Sigmoid colon (tissue), 7 donors: ENCODE measurements around the gene UNC5C. TPM values are rescaled to one million over a fixed set of nuclear protein-coding genes. Genes with fewer than 3 reads are reported as not detected.

Experiments used
- DNase-seq: peaks from one replicate; pipeline ENCODE4 v3.0.0-alpha.2; 2019
- H3K27ac ChIP-seq, 4 donors: fragments of 200-600 bp; sonication (generic); one replicate each; pipeline ENCODE4 v1.5.1; 2016 to 2019; ENCODE audit warnings: mild to moderate bottlenecking in 1 of 4
- H3K27me3 ChIP-seq, 3 donors: fragments of 200-600 bp; sonication (generic); one replicate each; pipeline ENCODE4 v1.5.1; 2019; ENCODE audit warnings: mild to moderate bottlenecking in 1 of 3
- H3K36me3 ChIP-seq, 4 donors: fragments of 200-600 bp; sonication (generic); one replicate each; pipeline ENCODE4 v1.5.1; 2016 to 2019
- H3K4me1 ChIP-seq, 4 donors: fragments of 200-600 bp; sonication (generic); one replicate each; pipeline ENCODE4 v1.5.1; 2017 to 2019
- H3K4me3 ChIP-seq, 4 donors: fragments of 200-600 bp; sonication (generic); one replicate each; pipeline ENCODE4 v1.5.1; 2017 to 2019; ENCODE audit warnings: mild to moderate bottlenecking in 2 of 4, moderate library complexity in 1 of 4
- H3K9me3 ChIP-seq, 4 donors: fragments of 200-600 bp in 3 of 4; sonication (generic) in 3 of 4; one replicate each; pipeline versions ENCODE4 v1.5.1 to v1.6.1; 2013 to 2019
- CTCF ChIP-seq, 4 experiments: fragments of 450-650 bp in 3 of 4; fragments of 200-600 bp in 1 of 4; IDR thresholded peaks; one replicate each; pipeline ENCODE4 v1.5.1; 2016 to 2019; ENCODE audit warnings: antibody characterized with exemption in 4 of 4, mild to moderate bottlenecking in 3 of 4, moderate library complexity in 2 of 4
- EP300 ChIP-seq, 4 donors: sonication (generic); formaldehyde crosslinking; IDR thresholded peaks; one replicate each; pipeline ENCODE4 v1.6.1; 2017; ENCODE audit warnings: antibody characterized with exemption in 4 of 4
- POLR2A ChIP-seq, 2 donors: fragments of 450-650 bp; IDR thresholded peaks; one replicate each; pipeline ENCODE4 v1.6.1; 2016; ENCODE audit warnings: antibody characterized with exemption in 2 of 2, mild to moderate bottlenecking in 2 of 2, moderate library complexity in 2 of 2
- POLR2AphosphoS5 ChIP-seq, 4 donors: sonication (generic); formaldehyde crosslinking; IDR thresholded peaks; one replicate each; pipeline ENCODE4 v1.6.1; 2017; ENCODE audit warnings: antibody characterized with exemption in 4 of 4
- WGBS, 2 donors: extraction: QIAGEN DNeasy Blood & Tissue Kit; methylation state at CpG; one replicate each; pipeline ENCODE4 v1.1.7; 2013; 5-methylcytosine and 5-hydroxymethylcytosine counted together
- intact Hi-C: fragments of 100-400 bp; cut with DNase I; formaldehyde crosslinking; loops from one replicate; pipeline ENCODE4 v1.15.1; 2023
- polyA plus RNA-seq, 3 donors: library from polyadenylated mRNA; stranded (reverse); fragments of 200-250 nt; gene quantifications; one replicate each; pipeline ENCODE4 v1.2.3, GENCODE V29; 2013
- total RNA-seq, 4 donors: library from RNA; depleted of rRNA; stranded (reverse); fragments of >200 nt; gene quantifications; one replicate each; pipeline ENCODE4 v1.1.0, GENCODE V29; 2016
- donor health status: healthy with polysubstance abuse.
- donor health status: Bipolar disorder and iron deficiency.
- donor health status: healthy.

Gene UNC5C
- total and polyA plus RNA-seq, 7 donors = 0.60 to 3.1 (median 1.4) TPM

- intact Hi-C loops = no loop called here
- no peak overlapping the region for H3K4me3 ChIP-seq
- no peaks in the 10 kb centered on the region for H3K27me3 ChIP-seq
- no peaks in the 10 kb centered on the region for H3K36me3 ChIP-seq
- TF ChIP-seq POLR2AphosphoS5 (IDR thresholded peaks at IDR 0.05) (no peak), CTCF (IDR thresholded peaks at IDR 0.05) (no peak), EP300 (IDR thresholded peaks at IDR 0.05) (no peak), POLR2A (IDR thresholded peaks at IDR 0.05) (no peak)
- 46 to 64% methylated on average over 3 of the region's 3 CpGs for WGBS, 2 donors
- H3K9me3 ChIP-seq = no peaks in the 10 kb centered on the region
- H3K27ac ChIP-seq = no peak overlapping the region
- DNase-seq = no peak
- H3K4me1 ChIP-seq = no peaks in the 10 kb centered on the region
Observed at GRCh38 chr4:95472534-95472933, 76.2 kb downstream of the UNC5C start.

DNA sequence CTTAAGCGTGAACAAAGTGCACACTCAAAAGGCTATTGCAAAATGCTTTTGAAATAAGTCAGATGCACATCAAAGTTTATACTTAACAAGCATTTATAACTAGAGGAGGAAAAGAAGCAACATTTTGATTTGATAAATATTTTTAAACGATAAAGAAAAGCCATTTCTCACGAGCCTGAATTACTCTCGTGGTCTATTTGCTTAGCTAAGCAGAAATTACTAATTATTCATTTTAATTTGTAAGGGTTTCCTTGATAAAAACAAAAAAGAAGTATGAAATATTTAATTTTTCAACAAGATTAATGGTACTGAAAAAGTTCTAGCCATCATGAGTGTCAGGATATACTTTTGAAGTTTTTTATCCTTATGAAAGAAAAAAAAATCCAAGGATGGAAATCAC, 78.2 kb downstream of the UNC5C start:
- Histone ChIP-seq H3K27me3 (no peaks in the 10 kb centered on the region), H3K27ac (no peak overlapping the region), H3K9me3 (no peaks in the 10 kb centered on the region), H3K4me1 (no peaks in the 10 kb centered on the region), H3K4me3 (no peak overlapping the region), H3K36me3 (no peaks in the 10 kb centered on the region)
- no peak for DNase-seq
- intact Hi-C loops = no loop called here
- WGBS, 2 donors = 76 to 89% methylated on average over 4 of the region's 4 CpGs
- no peak for TF ChIP-seq EP300 (IDR thresholded peaks at IDR 0.05)

DNA sequence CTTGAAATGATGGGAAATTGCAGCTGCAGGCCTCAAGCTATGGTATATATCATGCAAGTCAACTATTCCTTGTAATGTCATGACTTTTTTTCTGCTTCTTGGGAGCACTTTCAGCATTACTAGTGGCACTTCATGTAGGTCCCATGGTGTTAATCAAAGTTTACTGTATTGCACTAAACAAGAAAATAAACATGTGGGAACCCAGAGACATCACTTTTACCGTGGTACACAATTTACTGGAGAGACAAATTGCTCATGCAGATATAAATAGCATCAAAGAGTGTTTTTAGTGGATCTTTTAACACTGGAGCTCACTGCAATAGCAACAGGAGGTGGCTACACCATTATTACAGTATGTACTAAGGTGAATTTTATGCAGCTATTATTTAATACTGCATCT, 79.2 kb downstream of the UNC5C start:
- TF ChIP-seq CTCF (IDR thresholded peaks at IDR 0.05) (no peak), POLR2AphosphoS5 (IDR thresholded peaks at IDR 0.05) (no peak), POLR2A (IDR thresholded peaks at IDR 0.05) (no peak), EP300 (IDR thresholded peaks at IDR 0.05) (no peak)
- intact Hi-C loops = no loop called here
- H3K4me3 ChIP-seq = no peak overlapping the region
- no peaks in the 10 kb centered on the region for H3K27me3 ChIP-seq
- peaks cover 0 to 6% (median 0%) of the 10 kb centered on the region in 4 donors for H3K4me1 ChIP-seq
- no peak for DNase-seq
- H3K36me3 ChIP-seq = no peaks in the 10 kb centered on the region
- 37 to 64% methylated on average over 1 of the region's 1 CpG for WGBS, 2 donors
- no peaks in the 10 kb centered on the region for H3K9me3 ChIP-seq
- H3K27ac ChIP-seq = no peak overlapping the region

GRCh38 chr4:95466791-95467190, 82.0 kb downstream of the UNC5C start:
- no peak for TF ChIP-seq CTCF (IDR thresholded peaks at IDR 0.05)
- TF ChIP-seq POLR2AphosphoS5 (IDR thresholded peaks at IDR 0.05) = no peak
- no peak for TF ChIP-seq POLR2A (IDR thresholded peaks at IDR 0.05)
- TF ChIP-seq EP300 (IDR thresholded peaks at IDR 0.05) = no peak

DNA sequence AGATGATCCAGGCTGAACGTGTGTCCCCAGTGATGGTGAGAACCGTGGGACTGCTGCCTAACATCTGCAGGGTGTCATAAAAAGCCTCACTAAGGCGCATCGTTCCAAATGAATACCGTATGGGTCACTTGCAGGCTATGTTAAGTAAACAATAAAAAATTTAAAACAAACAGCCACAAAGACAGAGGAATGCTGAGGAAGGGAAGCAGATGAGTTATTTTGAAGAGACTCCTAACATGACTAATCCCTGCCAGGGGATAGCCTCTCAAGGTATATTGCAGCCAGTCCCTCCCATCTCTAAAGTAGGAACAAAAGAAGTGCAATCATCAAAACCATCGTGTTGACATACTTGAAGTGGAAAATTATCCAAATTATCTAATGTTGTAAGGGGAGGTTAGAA, 83.8 kb downstream of the UNC5C start:
- TF ChIP-seq POLR2A (IDR thresholded peaks at IDR 0.05) (no peak), EP300 (IDR thresholded peaks at IDR 0.05) (no peak), CTCF (IDR thresholded peaks at IDR 0.05) (no peak), POLR2AphosphoS5 (IDR thresholded peaks at IDR 0.05) (no peak)
- peaks cover 0 to 6% (median 0%) of the 10 kb centered on the region in 4 donors for H3K4me1 ChIP-seq
- no peak for DNase-seq
- H3K9me3 ChIP-seq = no peaks in the 10 kb centered on the region
- 11 to 53% methylated on average over 6 of the region's 6 CpGs for WGBS, 2 donors
- intact Hi-C loops = no loop called here
- no peaks in the 10 kb centered on the region for H3K27me3 ChIP-seq
- no peaks in the 10 kb centered on the region for H3K36me3 ChIP-seq
- H3K27ac ChIP-seq = no peak overlapping the region
- H3K4me3 ChIP-seq = no peak overlapping the region

More at GRCh38 chr4:95466791-95467190, 82.0 kb downstream of the UNC5C start:
- intact Hi-C loops = no loop called here
- H3K4me3 ChIP-seq = no peak overlapping the region
- no peak overlapping the region for H3K27ac ChIP-seq
- no peaks in the 10 kb centered on the region for H3K27me3 ChIP-seq
- peaks cover 0 to 6% (median 0%) of the 10 kb centered on the region in 4 donors for H3K4me1 ChIP-seq
- H3K36me3 ChIP-seq = no peaks in the 10 kb centered on the region
- 53 to 79% methylated on average over 3 of the region's 3 CpGs for WGBS, 2 donors
- H3K9me3 ChIP-seq = no peaks in the 10 kb centered on the region
- DNase-seq = no peak
